ENCODE results near the gene TUBA4A. TPM values are rescaled to one million over a fixed set of nuclear protein-coding genes. Genes with fewer than 3 reads are reported as not detected.

Gene TUBA4A
- total and polyA plus RNA-seq, 9 of the 15 experiments (the other 6 are each of a cell fraction or from before 2014, with no cell fraction given), result 25.1 to 174 (median 42.4) TPM

DNA sequence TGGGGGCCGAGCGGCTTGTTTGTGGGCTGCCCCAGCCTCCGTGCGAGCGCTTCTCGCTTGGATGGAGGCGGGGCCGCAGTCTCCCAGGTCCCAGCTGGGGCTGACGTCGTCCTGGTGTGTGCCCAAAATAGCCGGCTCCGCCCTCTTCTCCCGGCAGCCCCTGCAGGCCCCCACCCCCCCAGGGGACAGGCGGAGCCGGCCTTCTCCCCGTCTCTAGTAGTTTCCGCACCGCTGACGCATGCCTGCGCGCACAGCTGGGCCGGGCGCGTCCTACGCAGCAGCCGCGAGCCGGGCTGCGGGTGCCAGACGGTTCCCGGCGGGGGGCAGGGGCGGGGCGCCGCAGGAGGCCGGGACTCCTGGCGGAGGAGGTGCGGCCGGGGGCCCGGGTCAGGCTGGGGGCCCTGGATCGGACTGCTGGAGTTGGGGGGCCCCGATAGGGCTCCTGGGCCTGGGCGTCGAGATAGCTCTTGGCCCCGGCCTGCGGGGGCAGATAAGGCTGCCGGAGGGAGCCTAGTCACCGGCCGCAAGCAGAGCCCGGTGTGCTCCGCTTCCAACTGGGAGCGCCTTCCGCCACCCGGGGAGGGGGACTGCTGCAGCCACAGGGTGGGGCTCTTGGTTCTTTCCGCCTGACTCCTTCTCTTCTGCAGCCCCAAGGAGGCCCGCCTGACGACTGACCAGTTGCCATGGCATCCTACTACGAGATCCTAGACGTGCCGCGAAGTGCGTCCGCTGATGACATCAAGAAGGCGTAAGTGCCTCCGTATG lies 25.6 kb upstream of the TUBA4A start, which contains the start of gene DNAJB2 (continued):
- TF ChIP-seq, protein P1, sequence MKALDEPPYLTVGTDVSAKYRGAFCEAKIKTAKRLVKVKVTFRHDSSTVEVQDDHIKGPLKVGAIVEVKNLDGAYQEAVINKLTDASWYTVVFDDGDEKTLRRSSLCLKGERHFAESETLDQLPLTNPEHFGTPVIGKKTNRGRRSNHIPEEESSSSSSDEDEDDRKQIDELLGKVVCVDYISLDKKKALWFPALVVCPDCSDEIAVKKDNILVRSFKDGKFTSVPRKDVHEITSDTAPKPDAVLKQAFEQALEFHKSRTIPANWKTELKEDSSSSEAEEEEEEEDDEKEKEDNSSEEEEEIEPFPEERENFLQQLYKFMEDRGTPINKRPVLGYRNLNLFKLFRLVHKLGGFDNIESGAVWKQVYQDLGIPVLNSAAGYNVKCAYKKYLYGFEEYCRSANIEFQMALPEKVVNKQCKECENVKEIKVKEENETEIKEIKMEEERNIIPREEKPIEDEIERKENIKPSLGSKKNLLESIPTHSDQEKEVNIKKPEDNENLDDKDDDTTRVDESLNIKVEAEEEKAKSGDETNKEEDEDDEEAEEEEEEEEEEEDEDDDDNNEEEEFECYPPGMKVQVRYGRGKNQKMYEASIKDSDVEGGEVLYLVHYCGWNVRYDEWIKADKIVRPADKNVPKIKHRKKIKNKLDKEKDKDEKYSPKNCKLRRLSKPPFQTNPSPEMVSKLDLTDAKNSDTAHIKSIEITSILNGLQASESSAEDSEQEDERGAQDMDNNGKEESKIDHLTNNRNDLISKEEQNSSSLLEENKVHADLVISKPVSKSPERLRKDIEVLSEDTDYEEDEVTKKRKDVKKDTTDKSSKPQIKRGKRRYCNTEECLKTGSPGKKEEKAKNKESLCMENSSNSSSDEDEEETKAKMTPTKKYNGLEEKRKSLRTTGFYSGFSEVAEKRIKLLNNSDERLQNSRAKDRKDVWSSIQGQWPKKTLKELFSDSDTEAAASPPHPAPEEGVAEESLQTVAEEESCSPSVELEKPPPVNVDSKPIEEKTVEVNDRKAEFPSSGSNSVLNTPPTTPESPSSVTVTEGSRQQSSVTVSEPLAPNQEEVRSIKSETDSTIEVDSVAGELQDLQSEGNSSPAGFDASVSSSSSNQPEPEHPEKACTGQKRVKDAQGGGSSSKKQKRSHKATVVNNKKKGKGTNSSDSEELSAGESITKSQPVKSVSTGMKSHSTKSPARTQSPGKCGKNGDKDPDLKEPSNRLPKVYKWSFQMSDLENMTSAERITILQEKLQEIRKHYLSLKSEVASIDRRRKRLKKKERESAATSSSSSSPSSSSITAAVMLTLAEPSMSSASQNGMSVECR (CRISPR knock-in tag; IDR thresholded peaks at IDR 0.05), result peak; percentile 87
- TF ChIP-seq NBN (IDR thresholded peaks at IDR 0.05; ENCODE audit: low read depth) (peak; percentile 86), PHF20 (IDR thresholded peaks at IDR 0.05; ENCODE audit: partially characterized antibody) (no peak), SMAD1 (IDR thresholded peaks at IDR 0.05; ENCODE audit: low read depth, low read length, partially characterized antibody) (peak; percentile 80), FOSL1 (tag; conservative IDR thresholded peaks at IDR 0.05) (peak; percentile 97), TGIF2 (CRISPR knock-in tag; IDR thresholded peaks at IDR 0.05) (no peak), DPF2 (IDR thresholded peaks at IDR 0.05) (peak; percentile 86), FIP1L1 (IDR thresholded peaks at IDR 0.05; ENCODE audit: low read depth, low read length, poor library complexity, severe bottlenecking) (peak; percentile 95), CREM (IDR thresholded peaks at IDR 0.05; ENCODE audit: low read depth) (peak; percentile 98), NFXL1 (CRISPR knock-in tag; IDR thresholded peaks at IDR 0.05) (no peak), MTA2 (IDR thresholded peaks at IDR 0.05; ENCODE audit: low read depth) (peak; percentile 95), CBX5 (IDR thresholded peaks at IDR 0.05; ENCODE audit: borderline replicate concordance, low read depth) (peak; percentile 38; the same call in 1 of the 2 replicates), FOXP1 (CRISPR knock-in tag; IDR thresholded peaks at IDR 0.05) (peak; percentile 83; the same call in 1 of the 2 replicates), NCOR1 (IDR thresholded peaks at IDR 0.05) (peak; percentile 99), KLF13 (tag; IDR thresholded peaks at IDR 0.05; ENCODE audit: borderline replicate concordance, low read depth) (peak; percentile 71; the same call in 1 of the 2 replicates), SMAD3 (CRISPR knock-in tag; conservative IDR thresholded peaks at IDR 0.05) (peak; percentile 88), POLR2G (IDR thresholded peaks at IDR 0.05; ENCODE audit: low read depth, low read length) (peak; percentile 48; the same call in 1 of the 2 replicates), BACH1 (tag; IDR thresholded peaks at IDR 0.05) (peak; percentile 70), TAF9B (IDR thresholded peaks at IDR 0.05; ENCODE audit: partially characterized antibody) (peak; percentile 97), L3MBTL2 (IDR thresholded peaks at IDR 0.05) (peak; percentile 53; the same call in 1 of the 2 replicates), NR2F6 (CRISPR knock-in tag; IDR thresholded peaks at IDR 0.05) (no peak), TAL1 (IDR thresholded peaks at IDR 0.05) (peak; percentile 98), ETV6 (IDR thresholded peaks at IDR 0.05; ENCODE audit: borderline replicate concordance in 1 of 2, low read depth in 2 of 2, low read length in 1 of 2) (0 out of 4 replicates have a peak, but pooled peaks of 1 of the 2 experiments have one; percentile 62), ETV6 (CRISPR knock-in tag; IDR thresholded peaks at IDR 0.05; ENCODE audit: borderline replicate concordance) (no peak), SNAPC5 (CRISPR knock-in tag; IDR thresholded peaks at IDR 0.05) (no peak), NFYB (IDR thresholded peaks at IDR 0.05; ENCODE audit: extremely low read depth, insufficient read length) (no peak), ELF1 (tag; IDR thresholded peaks at IDR 0.05) (peak; percentile 82)
